WTC11 (cell line): Measurements from ENCODE around the gene PCSK2. TPM values are rescaled to one million over a fixed set of nuclear protein-coding genes. Genes with fewer than 3 reads are reported as not detected.

Experiments
- ATAC-seq: fragments of 200-7000 bp; cut with Tn5 transposase; 2 replicates; pipeline ENCODE4 v1.10.0; 2021; ENCODE audit warnings: mild to moderate bottlenecking, moderate library complexity
- CTCF ChIA-PET: fragments of 300-600 bp; sonication (Branson Sonifier 250); formaldehyde crosslinking; loops from one replicate; lab custom pipeline; 2021; ENCODE audit warnings: antibody characterized with exemption; lab: Charles Lee
- POLR2A ChIA-PET: fragments of 350-600 bp; sonication (Branson Sonifier 250); formaldehyde crosslinking; loops from one replicate; lab custom pipeline; 2021; ENCODE audit warnings: antibody characterized with exemption; lab: Charles Lee
- DNase-seq: peaks from one replicate; pipeline ENCODE4 v3.0.0; 2021; ENCODE audit warnings: low spot score
- H3K27ac Mint-ChIP-seq: 2 replicates; pipeline ENCODE4 v1.8.0; 2021; ENCODE audit warnings: mixed read lengths
- H3K27me3 Mint-ChIP-seq: 2 replicates; pipeline ENCODE4 v1.8.0; 2021; ENCODE audit warnings: low read depth, mild to moderate bottlenecking, moderate library complexity, mixed read lengths
- H3K36me3 Mint-ChIP-seq: 2 replicates; pipeline ENCODE4 v1.8.0; 2021; ENCODE audit warnings: mixed read lengths
- H3K4me1 Mint-ChIP-seq: 2 replicates; pipeline ENCODE4 v1.8.0; 2022; ENCODE audit warnings: mixed read lengths
- H3K4me3 Mint-ChIP-seq: 2 replicates; pipeline ENCODE4 v1.8.0; 2021; ENCODE audit warnings: mild to moderate bottlenecking, moderate library complexity, mixed read lengths
- H3K9me3 Mint-ChIP-seq: 2 replicates; pipeline ENCODE4 v1.8.0; 2021; ENCODE audit warnings: mixed read lengths
- AR ChIP-seq: fragments of 250-450 bp; sonication (Bioruptor Pico); IDR thresholded peaks from 2 replicates; pipeline ENCODE4 v1.9.0; 2021; ENCODE audit warnings: mild to moderate bottlenecking
- ATF1 ChIP-seq: sonication (generic); formaldehyde crosslinking; IDR thresholded peaks from 2 replicates; pipeline ENCODE4 v1.8.1; 2023; ENCODE audit warnings: mild to moderate bottlenecking, moderate library complexity, missing genetic modification reagents
- CREB1 ChIP-seq: sonication (generic); formaldehyde crosslinking; IDR thresholded peaks from 2 replicates; pipeline ENCODE4 v1.8.0; 2023; ENCODE audit warnings: mild to moderate bottlenecking, missing genetic modification reagents
- CREM ChIP-seq: sonication (generic); formaldehyde crosslinking; IDR thresholded peaks from 2 replicates; pipeline ENCODE4 v1.8.1; 2022; ENCODE audit warnings: mild to moderate bottlenecking, missing genetic modification reagents, moderate library complexity
- CTCF ChIP-seq: fragments of 200-600 bp; IDR thresholded peaks from 2 replicates; pipeline ENCODE4 v1.8.0; 2022; ENCODE audit warnings: antibody characterized with exemption
- ELF4 ChIP-seq: sonication (generic); formaldehyde crosslinking; IDR thresholded peaks from 2 replicates; pipeline ENCODE4 v1.8.1; 2022; ENCODE audit warnings: low read depth, mild to moderate bottlenecking, moderate library complexity, missing genetic modification reagents
- ETV6 ChIP-seq: sonication (generic); formaldehyde crosslinking; IDR thresholded peaks from 2 replicates; pipeline ENCODE4 v1.8.1; 2022; ENCODE audit warnings: mild to moderate bottlenecking, missing genetic modification reagents
- GTF2I ChIP-seq: fragments of 250-450 bp; sonication (Bioruptor Pico); conservative IDR thresholded peaks from 2 replicates; pipeline ENCODE4 v1.4.0; 2021; ENCODE audit warnings: mild to moderate bottlenecking
- KAT7 ChIP-seq: sonication (generic); formaldehyde crosslinking; IDR thresholded peaks from 2 replicates; pipeline ENCODE4 v1.8.1; 2023; ENCODE audit warnings: missing genetic modification reagents, mild to moderate bottlenecking, borderline replicate concordance
- MLX ChIP-seq: sonication (generic); formaldehyde crosslinking; IDR thresholded peaks from 2 replicates; pipeline ENCODE4 v1.8.1; 2023; ENCODE audit warnings: mild to moderate bottlenecking, missing genetic modification reagents, moderate library complexity
- PRRX2 ChIP-seq: fragments of 250-450 bp; sonication (Bioruptor Pico); IDR thresholded peaks from 2 replicates; pipeline ENCODE4 v1.8.0; 2021; ENCODE audit warnings: mild to moderate bottlenecking
- RELA ChIP-seq: sonication (generic); formaldehyde crosslinking; IDR thresholded peaks from 2 replicates; pipeline ENCODE4 v1.8.1; 2022; ENCODE audit warnings: missing genetic modification reagents, mild to moderate bottlenecking, borderline replicate concordance
- ZNF263 ChIP-seq: sonication (generic); formaldehyde crosslinking; IDR thresholded peaks from 2 replicates; pipeline ENCODE4 v1.8.1; 2022; ENCODE audit warnings: low read depth, mild to moderate bottlenecking, moderate library complexity, missing genetic modification reagents
- ZNF317 ChIP-seq: sonication (generic); formaldehyde crosslinking; IDR thresholded peaks from 2 replicates; pipeline ENCODE4 v1.8.1; 2023; ENCODE audit warnings: low read depth, mild to moderate bottlenecking, moderate library complexity, missing genetic modification reagents, borderline replicate concordance
- ZNF416 ChIP-seq: fragments of 250-450 bp; sonication (Bioruptor Pico); IDR thresholded peaks from 2 replicates; pipeline ENCODE4 v1.9.0; 2021; ENCODE audit warnings: mild to moderate bottlenecking, inconsistent platforms
- ZNF671 ChIP-seq: fragments of 250-450 bp; sonication (Bioruptor Pico); IDR thresholded peaks from 2 replicates; pipeline ENCODE4 v1.8.0; 2021; ENCODE audit warnings: mild to moderate bottlenecking
- total RNA-seq: library from RNA; stranded (reverse); gene quantifications from 3 replicates; pipeline ENCODE4 v1.2.3, GENCODE V29; 2021
- TF ChIP-seq, protein P1 (sequence below): sonication (generic); formaldehyde crosslinking; IDR thresholded peaks from 2 replicates; pipeline ENCODE4 v1.8.1; 2023; ENCODE audit warnings: mild to moderate bottlenecking, moderate library complexity, missing genetic modification reagents
- TF ChIP-seq, protein P2 (sequence below): sonication (generic); formaldehyde crosslinking; IDR thresholded peaks from 2 replicates; pipeline ENCODE4 v1.8.1; 2023; ENCODE audit warnings: mild to moderate bottlenecking, missing genetic modification reagents
- TF ChIP-seq, protein P3 (sequence below): sonication (generic); formaldehyde crosslinking; IDR thresholded peaks from 2 replicates; pipeline ENCODE4 v1.8.1; 2022; ENCODE audit warnings: low read depth, missing genetic modification reagents, borderline replicate concordance
- TF ChIP-seq, protein P4 (sequence below): sonication (generic); formaldehyde crosslinking; IDR thresholded peaks from 2 replicates; pipeline ENCODE4 v1.8.1; 2022; ENCODE audit warnings: mild to moderate bottlenecking, moderate library complexity, missing genetic modification reagents

The PCSK2 gene
- total RNA-seq, 1 experiment from 2014 or later = 0.74 TPM

DNA sequence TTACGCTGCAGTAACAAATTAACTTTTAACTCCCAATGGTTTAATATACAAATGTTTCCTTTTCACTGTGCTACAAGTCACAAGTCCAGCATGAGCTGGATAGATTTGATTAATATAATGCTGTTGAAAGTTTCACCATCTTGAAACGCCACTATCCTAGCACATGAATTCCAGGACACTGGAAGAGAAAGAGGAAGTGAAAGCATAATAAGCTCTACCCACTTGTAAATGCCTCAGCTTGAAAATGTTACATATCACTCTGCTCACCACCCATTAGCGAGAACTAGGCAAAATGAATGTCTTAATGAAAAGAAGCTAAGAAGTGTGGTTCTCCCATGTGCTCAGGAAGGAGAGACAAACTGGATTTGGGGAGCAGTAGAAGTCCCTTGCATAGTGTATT lies 46.9 kb downstream of the PCSK2 start (continued):
- TF ChIP-seq, protein P1, sequence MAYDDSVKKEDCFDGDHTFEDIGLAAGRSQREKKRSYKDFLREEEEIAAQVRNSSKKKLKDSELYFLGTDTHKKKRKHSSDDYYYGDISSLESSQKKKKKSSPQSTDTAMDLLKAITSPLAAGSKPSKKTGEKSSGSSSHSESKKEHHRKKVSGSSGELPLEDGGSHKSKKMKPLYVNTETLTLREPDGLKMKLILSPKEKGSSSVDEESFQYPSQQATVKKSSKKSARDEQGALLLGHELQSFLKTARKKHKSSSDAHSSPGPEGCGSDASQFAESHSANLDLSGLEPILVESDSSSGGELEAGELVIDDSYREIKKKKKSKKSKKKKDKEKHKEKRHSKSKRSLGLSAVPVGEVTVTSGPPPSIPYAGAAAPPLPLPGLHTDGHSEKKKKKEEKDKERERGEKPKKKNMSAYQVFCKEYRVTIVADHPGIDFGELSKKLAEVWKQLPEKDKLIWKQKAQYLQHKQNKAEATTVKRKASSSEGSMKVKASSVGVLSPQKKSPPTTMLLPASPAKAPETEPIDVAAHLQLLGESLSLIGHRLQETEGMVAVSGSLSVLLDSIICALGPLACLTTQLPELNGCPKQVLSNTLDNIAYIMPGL = no peak
- TF ChIP-seq KAT7 = no peak
- TF ChIP-seq RELA (CRISPR knock-in tag) = no peak

DNA sequence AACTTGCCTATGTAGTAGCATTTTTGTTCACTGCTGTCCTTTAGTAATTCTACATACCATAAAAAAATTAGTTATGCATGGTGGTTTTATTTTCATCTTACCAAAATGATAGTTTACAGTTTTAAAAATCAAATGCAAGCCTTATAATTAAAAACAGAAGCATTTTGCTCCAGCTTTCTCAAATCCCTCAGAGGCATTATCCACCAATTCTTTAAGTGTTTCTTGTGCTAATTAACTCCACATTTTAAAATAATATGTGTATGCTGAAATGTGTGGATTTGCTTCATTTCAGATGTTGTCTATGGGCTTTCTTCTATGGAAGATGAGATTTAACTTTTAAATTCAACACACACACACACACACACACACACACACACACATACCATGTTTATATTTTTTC lies 49.3 kb downstream of the PCSK2 start:
- ATAC-seq (no peak), DNase-seq (no peak)
- ChIA-PET CTCF (no interaction called here), POLR2A (no interaction called here)
- peaks cover 8% of the 10 kb centered on the region for H3K9me3 Mint-ChIP-seq
- no peaks in the 10 kb centered on the region for H3K36me3 Mint-ChIP-seq
- H3K4me1 Mint-ChIP-seq = no peaks in the 10 kb centered on the region
- H3K27me3 Mint-ChIP-seq = no peaks in the 10 kb centered on the region; the same call in 1 of the 2 replicates
- H3K4me3 Mint-ChIP-seq = no peak overlapping the region
- TF ChIP-seq AR (no peak), ZNF263 (CRISPR knock-in tag) (no peak), ATF1 (CRISPR knock-in tag) (no peak), CREB1 (CRISPR knock-in tag) (no peak), PRRX2 (CRISPR knock-in tag) (no peak)
- no peak overlapping the region for H3K27ac Mint-ChIP-seq

DNA sequence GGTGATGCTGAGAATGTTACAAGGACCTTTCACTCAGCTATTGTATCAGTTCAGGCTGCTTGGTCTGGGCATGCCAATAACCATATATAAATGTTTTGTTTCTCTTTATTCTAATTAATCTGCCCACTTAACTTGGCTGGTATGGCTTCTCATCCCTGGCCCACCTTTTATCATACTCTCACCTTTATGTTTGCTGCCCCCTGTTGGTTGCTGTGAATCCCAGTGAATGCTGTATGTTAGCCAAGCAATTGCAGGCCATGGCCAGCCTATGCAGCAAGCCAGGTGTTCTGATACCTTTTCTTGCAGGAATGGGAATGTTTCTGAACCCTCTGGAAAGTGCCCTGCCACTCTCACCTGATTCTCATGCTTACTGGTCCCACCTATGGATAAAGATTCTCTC lies 54.6 kb downstream of the PCSK2 start:
- TF ChIP-seq CREM (CRISPR knock-in tag) (no peak), ZNF317 (CRISPR knock-in tag) (no peak), ATF1 (CRISPR knock-in tag) (no peak), CTCF (peak; percentile 38), GTF2I (no peak), MLX (no peak)
- CTCF ChIA-PET = no interaction called here
- DNase-seq (peak; percentile 82), ATAC-seq (peak; percentile 94)
- POLR2A ChIA-PET = no interaction called here
- H3K27ac Mint-ChIP-seq = no peak overlapping the region
- no peaks in the 10 kb centered on the region for H3K36me3 Mint-ChIP-seq
- peaks cover 8% of the 10 kb centered on the region for H3K9me3 Mint-ChIP-seq
- H3K4me1 Mint-ChIP-seq = peaks cover 14% of the 10 kb centered on the region
- H3K27me3 Mint-ChIP-seq = no peaks in the 10 kb centered on the region
- no peak overlapping the region for H3K4me3 Mint-ChIP-seq

- CTCF ChIA-PET = interaction anchor here (0.9 to 2.3 kb wide), 4 partner anchors 9 to 481 kb away, joined by 3 to 7 read pairs (median 3); no protein-coding TSS in a partner anchor
- POLR2A ChIA-PET = no interaction called here
- no peak for ATAC-seq
- TF ChIP-seq, protein P2, sequence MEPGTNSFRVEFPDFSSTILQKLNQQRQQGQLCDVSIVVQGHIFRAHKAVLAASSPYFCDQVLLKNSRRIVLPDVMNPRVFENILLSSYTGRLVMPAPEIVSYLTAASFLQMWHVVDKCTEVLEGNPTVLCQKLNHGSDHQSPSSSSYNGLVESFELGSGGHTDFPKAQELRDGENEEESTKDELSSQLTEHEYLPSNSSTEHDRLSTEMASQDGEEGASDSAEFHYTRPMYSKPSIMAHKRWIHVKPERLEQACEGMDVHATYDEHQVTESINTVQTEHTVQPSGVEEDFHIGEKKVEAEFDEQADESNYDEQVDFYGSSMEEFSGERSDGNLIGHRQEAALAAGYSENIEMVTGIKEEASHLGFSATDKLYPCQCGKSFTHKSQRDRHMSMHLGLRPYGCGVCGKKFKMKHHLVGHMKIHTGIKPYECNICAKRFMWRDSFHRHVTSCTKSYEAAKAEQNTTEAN (CRISPR knock-in tag) = no peak
- TF ChIP-seq ZNF416 (CRISPR knock-in tag) = no peak
- TF ChIP-seq, protein P3, sequence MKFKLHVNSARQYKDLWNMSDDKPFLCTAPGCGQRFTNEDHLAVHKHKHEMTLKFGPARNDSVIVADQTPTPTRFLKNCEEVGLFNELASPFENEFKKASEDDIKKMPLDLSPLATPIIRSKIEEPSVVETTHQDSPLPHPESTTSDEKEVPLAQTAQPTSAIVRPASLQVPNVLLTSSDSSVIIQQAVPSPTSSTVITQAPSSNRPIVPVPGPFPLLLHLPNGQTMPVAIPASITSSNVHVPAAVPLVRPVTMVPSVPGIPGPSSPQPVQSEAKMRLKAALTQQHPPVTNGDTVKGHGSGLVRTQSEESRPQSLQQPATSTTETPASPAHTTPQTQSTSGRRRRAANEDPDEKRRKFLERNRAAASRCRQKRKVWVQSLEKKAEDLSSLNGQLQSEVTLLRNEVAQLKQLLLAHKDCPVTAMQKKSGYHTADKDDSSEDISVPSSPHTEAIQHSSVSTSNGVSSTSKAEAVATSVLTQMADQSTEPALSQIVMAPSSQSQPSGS (CRISPR knock-in tag) = no peak
- TF ChIP-seq ELF4 (CRISPR knock-in tag) = no peak
- no peak for TF ChIP-seq PRRX2 (CRISPR knock-in tag)
- TF ChIP-seq, protein P4, sequence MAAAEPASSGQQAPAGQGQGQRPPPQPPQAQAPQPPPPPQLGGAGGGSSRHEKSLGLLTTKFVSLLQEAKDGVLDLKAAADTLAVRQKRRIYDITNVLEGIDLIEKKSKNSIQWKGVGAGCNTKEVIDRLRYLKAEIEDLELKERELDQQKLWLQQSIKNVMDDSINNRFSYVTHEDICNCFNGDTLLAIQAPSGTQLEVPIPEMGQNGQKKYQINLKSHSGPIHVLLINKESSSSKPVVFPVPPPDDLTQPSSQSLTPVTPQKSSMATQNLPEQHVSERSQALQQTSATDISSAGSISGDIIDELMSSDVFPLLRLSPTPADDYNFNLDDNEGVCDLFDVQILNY (CRISPR knock-in tag) = no peak
- no peak for TF ChIP-seq ZNF671 (CRISPR knock-in tag)
- TF ChIP-seq MLX = no peak
- no peak for TF ChIP-seq ETV6 (CRISPR knock-in tag)
Measured at GRCh38 chr20:17282501-17282900, 55.7 kb downstream of the PCSK2 start.

More at GRCh38 chr20:17282501-17282900, 55.7 kb downstream of the PCSK2 start:
- Mint-ChIP-seq H3K4me1 (peaks cover 21% of the 10 kb centered on the region), H3K27me3 (no peaks in the 10 kb centered on the region), H3K36me3 (no peaks in the 10 kb centered on the region), H3K27ac (no peak overlapping the region), H3K4me3 (no peak overlapping the region), H3K9me3 (peaks cover 8% of the 10 kb centered on the region)
- DNase-seq = no peak
